Panc1 (cell line): ENCODE measurements around the gene PLXND1. TPM values are rescaled to one million over a fixed set of nuclear protein-coding genes. Genes with fewer than 3 reads are reported as not detected.
A peak's percentile ranks its signal among the peaks of the same experiment; 100 is the strongest.

Experiments
- ATAC-seq: fragments of 200-7000 bp; cut with Tn5 transposase; 2 replicates; pipeline ENCODE4 v1.9.1; 2020; ENCODE audit warnings: mild to moderate bottlenecking, moderate library complexity
- BruUV-seq: library from RNA; stranded (reverse); fragments of 400-500 nt; replicated peaks from 2 replicates; lab custom pipeline; 2021; lab: Mats Ljungman, UMichigan
- CTCF ChIA-PET: fragments of 300-600 bp; sonication (Branson Sonifier 250); formaldehyde crosslinking; loops from one replicate; lab custom pipeline; 2022; ENCODE audit warnings: antibody characterized with exemption; lab: Charles Lee
- POLR2A ChIA-PET: fragments of 300-600 bp; sonication (Branson Sonifier 250); formaldehyde crosslinking; loops from one replicate; lab custom pipeline; 2022; ENCODE audit warnings: antibody characterized with exemption; lab: Charles Lee
- DNase-seq: peaks from one replicate; pipeline ENCODE4 v3.0.0-alpha.2; 2010; ENCODE audit warnings: low read depth, low spot score
- H3K27ac ChIP-seq: 2 replicates; pipeline ENCODE4 v1.5.1; 2011; ENCODE audit warnings: mild to moderate bottlenecking, low read length, inconsistent platforms
- H3K27me3 ChIP-seq: fragments of 200-500 bp; sonication (Bioruptor generic); 2 replicates; pipeline ENCODE4 v1.6.0; 2014; ENCODE audit warnings: low read length, inconsistent platforms; ENCODE audit not compliant: control insufficient read depth, insufficient read depth
- H3K36me3 ChIP-seq: fragments of 200-500 bp; sonication (Bioruptor generic); 2 replicates; pipeline ENCODE4 v1.5.1; 2014; ENCODE audit warnings: inconsistent platforms, mild to moderate bottlenecking, low read length, moderate library complexity; ENCODE audit not compliant: control insufficient read depth, insufficient read depth
- H3K4me1 ChIP-seq: 2 replicates; pipeline ENCODE4 v1.5.1; 2011; ENCODE audit warnings: inconsistent platforms, mild to moderate bottlenecking, low read length, moderate library complexity; ENCODE audit not compliant: control insufficient read depth, insufficient read depth
- H3K4me3 ChIP-seq, 2 experiments: 2 replicates each; pipeline ENCODE4 v1.5.1; 2011 to 2012; ENCODE audit warnings: low read depth in 2 of 2, low read length in 2 of 2, mild to moderate bottlenecking in 2 of 2, inconsistent platforms in 1 of 2, moderate library complexity in 1 of 2
- H3K9me3 ChIP-seq: fragments of 200-500 bp; sonication (Bioruptor generic); 2 replicates; pipeline ENCODE4 v1.5.1; 2014; ENCODE audit warnings: low read depth, mild to moderate bottlenecking, inconsistent platforms, low read length, moderate library complexity; ENCODE audit not compliant: control insufficient read depth, insufficient read depth
- CTCF ChIP-seq: fragments of 450-650 bp; IDR thresholded peaks from 2 replicates; pipeline ENCODE4 v1.5.1; 2017; ENCODE audit warnings: mild to moderate bottlenecking
- POLR2AphosphoS5 ChIP-seq: IDR thresholded peaks from 2 replicates; pipeline ENCODE4 v1.6.1; 2012; ENCODE audit warnings: mild to moderate bottlenecking, low read depth, low read length, moderate library complexity
- REST ChIP-seq, 2 experiments: IDR thresholded peaks; 2 replicates each; pipeline ENCODE4 v1.6.1; 2011 to 2012; ENCODE audit warnings: low read depth in 2 of 2, control low read depth in 1 of 2, low read length in 1 of 2, mild to moderate bottlenecking in 1 of 2, moderate library complexity in 1 of 2; ENCODE audit not compliant: insufficient read depth in 1 of 2
- SIN3A ChIP-seq: IDR thresholded peaks from 2 replicates; pipeline ENCODE4 v1.6.1; 2012; ENCODE audit warnings: low read depth, mild to moderate bottlenecking, low read length, moderate library complexity, borderline replicate concordance; ENCODE audit not compliant: insufficient read depth
- TCF7L2 ChIP-seq: IDR thresholded peaks from 2 replicates; pipeline ENCODE4 v1.6.1; 2011; ENCODE audit warnings: mild to moderate bottlenecking, low read depth, low read length, inconsistent platforms
- in situ Hi-C: cut with HindIII; loops from 2 replicates; pipeline ENCODE4 v1.10.0; 2016; ENCODE audit warnings: low sequenced_read_pairs, low pct_unique_long_range_greater_than_20kb
- intact Hi-C: fragments of 100-400 bp; cut with micrococcal nuclease; formaldehyde crosslinking; loops from one replicate; pipeline ENCODE4 v1.10.0; 2022; ENCODE audit not compliant: unreplicated experiment
- total RNA-seq: library from RNA; stranded (reverse); gene quantifications from one replicate; pipeline ENCODE4 v1.2.1, GENCODE V29; 2021; ENCODE audit not compliant: unreplicated experiment

PLXND1 gene
- total RNA-seq, 1 experiment from 2014 or later, result 248 TPM

- BruUV-seq, result no TSS peak
- Histone ChIP-seq H3K4me3 (peak overlapping the region; percentile 59 to 77), H3K9me3 (no peaks in the 10 kb centered on the region), H3K27me3 (no peaks in the 10 kb centered on the region), H3K4me1 (peaks cover 42% of the 10 kb centered on the region), H3K36me3 (no peaks in the 10 kb centered on the region), H3K27ac (peak overlapping the region; percentile 97)
- in situ Hi-C loops (no loop called here), intact Hi-C loops (loop anchor here (1.0 to 10.0 kb wide), 3 partner anchors 137 to 468 kb away; no protein-coding TSS in a partner anchor)
- DNase-seq (no peak), ATAC-seq (peak; percentile 92)
- ChIA-PET CTCF (interaction anchor here (0.6 to 1.2 kb wide), 4 partner anchors 28 to 261 kb away, joined by 4 to 10 read pairs (median 6); no protein-coding TSS in a partner anchor), POLR2A (interaction anchor here (0.6 kb wide), 1 partner anchor 171 kb away, joined by 5 read pairs; no protein-coding TSS in a partner anchor)
- TF ChIP-seq SIN3A (peak; percentile 60; the same call in 1 of the 2 replicates), TCF7L2 (no peak), POLR2AphosphoS5 (peak; percentile 18; the same call in 1 of the 2 replicates), CTCF (no peak), REST (IDR thresholded peaks at IDR 0.05; ENCODE audit: insufficient read depth in 1 of 2, low read depth in 2 of 2, low read length in 1 of 2) (no peak)
These were observed 20.4 kb upstream of the PLXND1 start for GRCh38 chr3:129626744-129627349.

GRCh38 chr3:129625072-129625874, 18.8 kb upstream of the PLXND1 start:
- ChIA-PET POLR2A (no interaction called here), CTCF (interaction anchor here (0.8 kb wide), 1 partner anchor 135 kb away, joined by 4 read pairs; no protein-coding TSS in a partner anchor)
- H3K4me1 ChIP-seq, result peaks cover 42% of the 10 kb centered on the region
- no peaks in the 10 kb centered on the region for H3K9me3 ChIP-seq
- no peaks in the 10 kb centered on the region for H3K36me3 ChIP-seq
- intact Hi-C loops, result loop anchor here (5.0 to 10.0 kb wide), 2 partner anchors 202 to 470 kb away; no protein-coding TSS in a partner anchor
- no peak for DNase-seq
- BruUV-seq, result no TSS peak
- H3K27me3 ChIP-seq, result no peaks in the 10 kb centered on the region
- no peak overlapping the region; a peak in 1 of 4 replicates for H3K4me3 ChIP-seq
- no peak for TF ChIP-seq CTCF
- TF ChIP-seq POLR2AphosphoS5, result no peak
- TF ChIP-seq TCF7L2, result 0 out of 2 replicates have a peak, but pooled peaks have one; percentile 18
- TF ChIP-seq REST (IDR thresholded peaks at IDR 0.05; ENCODE audit: insufficient read depth in 1 of 2, low read depth in 2 of 2, low read length in 1 of 2), result no peak
- peak; percentile 19; the same call in 1 of the 2 replicates for ATAC-seq
- peak overlapping the region; percentile 86 for H3K27ac ChIP-seq
- in situ Hi-C loops, result no loop called here
